ENCODE data around the gene ZBTB17.

GRCh38 chr1:15997637-15998280, 21.9 kb upstream of the ZBTB17 start:
- TF ChIP-seq REST (IDR thresholded peaks at IDR 0.05; ENCODE audit: insufficient replicate concordance, low read depth) (no peak), POLR2AphosphoS5 (IDR thresholded peaks at IDR 0.05; ENCODE audit: low read depth) (no peak), CTCF (IDR thresholded peaks at IDR 0.05; ENCODE audit: insufficient read depth, low read length) (no peak), GABPA (IDR thresholded peaks at IDR 0.05; ENCODE audit: low read depth) (no peak), SPI1 (IDR thresholded peaks at IDR 0.05; ENCODE audit: borderline replicate concordance, low read depth) (no peak)
